GM12878 (cell line): Measurements from ENCODE around the gene STX10. TPM values are rescaled to one million over a fixed set of nuclear protein-coding genes. Genes with fewer than 3 reads are reported as not detected.
A peak's percentile ranks its signal among the peaks of the same experiment; 100 is the strongest.

Experiments
- ATAC-seq: fragments of 200-7000 bp; cut with Tn5 transposase; 3 replicates; pipeline ENCODE4 v1.9.1; 2020; ENCODE audit warnings: mild to moderate bottlenecking, moderate library complexity
- BruUV-seq: library from RNA; stranded (reverse); fragments of 400-500 nt; replicated peaks from 2 replicates; lab custom pipeline; 2021; lab: Mats Ljungman, UMichigan
- CTCF ChIA-PET: fragments of 300-600 bp; sonication (Branson Sonifier 250); formaldehyde crosslinking; extraction: SDS; loops from one replicate; lab custom pipeline; 2021; ENCODE audit warnings: inconsistent platforms; lab: Yijun Ruan, JAX
- POLR2A ChIA-PET: fragments of 350-600 bp; formaldehyde crosslinking; extraction: SDS; loops from one replicate; lab custom pipeline; 2021; ENCODE audit warnings: inconsistent platforms; lab: Charles Lee
- RAD21 ChIA-PET: fragments of 300-600 bp; sonication (Branson Sonifier 250); formaldehyde crosslinking; loops from one replicate; lab custom pipeline; 2023; ENCODE audit warnings: antibody characterized with exemption; ENCODE audit not compliant: unreplicated experiment; lab: Charles Lee
- SMC1A ChIA-PET: fragments of 300-600 bp; sonication (Branson Sonifier 250); formaldehyde crosslinking; loops from one replicate; lab custom pipeline; 2023; ENCODE audit not compliant: unreplicated experiment, uncharacterized antibody; lab: Charles Lee
- DNase-seq: peaks from one replicate; pipeline ENCODE4 v3.0.0-alpha.2; 2011; ENCODE audit warnings: low read depth, low spot score
- FAIRE-seq: peaks from 3 replicates; lab custom pipeline; 2011; peaks lifted over from hg19 to GRCh38; lab: Jason Lieb, UNC
- H2AFZ ChIP-seq: 2 replicates; pipeline ENCODE4 v1.6.0; 2011; ENCODE audit warnings: low read depth, low read length, control low read depth; ENCODE audit not compliant: control insufficient read depth
- H3K27ac ChIP-seq: 2 replicates; pipeline ENCODE4 v1.5.1; 2011; ENCODE audit warnings: control low read depth; ENCODE audit not compliant: control insufficient read depth, insufficient read depth
- H3K27me3 ChIP-seq, 2 experiments: replicated peaks in 1 of 2; 2 replicates each; pipeline versions ENCODE4 v1.6.0 to v1.6.1; 2011; ENCODE audit warnings: low read length in 1 of 2; ENCODE audit not compliant: control insufficient read depth in 2 of 2, insufficient read depth in 2 of 2
- H3K36me3 ChIP-seq, 2 experiments: 2 replicates each; pipeline ENCODE4 v1.5.1; 2011; ENCODE audit warnings: low read length in 1 of 2; ENCODE audit not compliant: control insufficient read depth in 2 of 2, insufficient read depth in 2 of 2
- H3K4me1 ChIP-seq: 2 replicates; pipeline ENCODE4 v1.6.1; 2011; ENCODE audit warnings: mild to moderate bottlenecking, low read length, moderate library complexity, mixed read lengths; ENCODE audit not compliant: control insufficient read depth, insufficient read depth
- H3K4me2 ChIP-seq: 2 replicates; pipeline ENCODE4 v1.6.0; 2011; ENCODE audit warnings: control low read depth; ENCODE audit not compliant: control insufficient read depth, insufficient read depth
- H3K4me3 ChIP-seq: fragments of 200-600 bp; sonication (generic); 2 replicates; pipeline ENCODE4 v1.5.1; 2016
- H3K79me2 ChIP-seq: 2 replicates; pipeline ENCODE4 v1.6.0; 2011; ENCODE audit warnings: low read length; ENCODE audit not compliant: control insufficient read depth, insufficient read depth
- H3K9ac ChIP-seq: 2 replicates; pipeline ENCODE4 v1.8.0; 2011; ENCODE audit warnings: low read length, control low read depth, mixed read lengths; ENCODE audit not compliant: control insufficient read depth, insufficient read depth
- H3K9me3 ChIP-seq: replicated peaks from 3 replicates; pipeline ENCODE4 v1.5.1; 2011; ENCODE audit warnings: mild to moderate bottlenecking, low read length; ENCODE audit not compliant: control insufficient read depth, insufficient read depth
- H4K20me1 ChIP-seq: 2 replicates; pipeline ENCODE4 v1.6.0; 2011; ENCODE audit not compliant: control insufficient read depth, insufficient read depth
- BRCA1 ChIP-seq: IDR thresholded peaks from 2 replicates; pipeline ENCODE4 v1.6.1; 2011; ENCODE audit warnings: low read depth, low read length, improper control_type of control experiment
- EGR1 ChIP-seq, 2 experiments: IDR thresholded peaks; 1 replicate in 1 of 2; 2 replicates in 1 of 2; pipeline ENCODE4 v1.6.1; 2011 to 2012; ENCODE audit warnings: low read depth in 2 of 2, low read length in 2 of 2, borderline replicate concordance in 1 of 2, mild to moderate bottlenecking in 1 of 2, moderate library complexity in 1 of 2
- EP300 ChIP-seq, 2 experiments: fragments of 150-350 bp in 1 of 2; IDR thresholded peaks; 2 replicates each; pipeline ENCODE4 v1.6.1; 2011 to 2012; ENCODE audit warnings: low read depth in 2 of 2, low read length in 2 of 2, borderline replicate concordance in 1 of 2, improper control_type of control experiment in 1 of 2, inconsistent platforms in 1 of 2; ENCODE audit not compliant: control insufficient read depth in 1 of 2
- ESRRA ChIP-seq: IDR thresholded peaks from 2 replicates; pipeline ENCODE4 v1.6.1; 2012; ENCODE audit warnings: mild to moderate bottlenecking, low read length, improper control_type of control experiment
- EZH2 ChIP-seq: IDR thresholded peaks from 2 replicates; pipeline ENCODE4 v1.6.1; 2012; ENCODE audit warnings: low read depth, mild to moderate bottlenecking, control low read depth, inconsistent platforms, low read length, borderline replicate concordance; ENCODE audit not compliant: control insufficient read depth
- HDAC6 ChIP-seq: fragments of 200-600 bp; sonication (generic); IDR thresholded peaks from one replicate; pipeline ENCODE4 v1.8.0; 2017; ENCODE audit warnings: antibody characterized with exemption; ENCODE audit not compliant: unreplicated experiment
- KLF5 ChIP-seq: fragments of 450-650 bp; IDR thresholded peaks from 2 replicates; pipeline ENCODE4 v1.6.1; 2014; ENCODE audit warnings: mild to moderate bottlenecking; ENCODE audit not compliant: partially characterized antibody
- LARP7 ChIP-seq: fragments of 450-650 bp; IDR thresholded peaks from 2 replicates; pipeline ENCODE4 v1.6.1; 2017; ENCODE audit warnings: mild to moderate bottlenecking
- MAX ChIP-seq: IDR thresholded peaks from 2 replicates; pipeline ENCODE4 v1.6.1; 2012; ENCODE audit warnings: low read depth, low read length, improper control_type of control experiment
- MLLT1 ChIP-seq: fragments of 450-650 bp; IDR thresholded peaks from 2 replicates; pipeline ENCODE4 v1.6.1; 2016; ENCODE audit warnings: mild to moderate bottlenecking
- NFIC ChIP-seq: IDR thresholded peaks from 2 replicates; pipeline ENCODE4 v1.6.1; 2012; ENCODE audit warnings: low read depth, mild to moderate bottlenecking, inconsistent platforms, low read length, moderate library complexity
- NFYB ChIP-seq: IDR thresholded peaks from 2 replicates; pipeline ENCODE4 v1.6.1; 2011; ENCODE audit warnings: low read depth, mild to moderate bottlenecking, low read length, improper control_type of control experiment, moderate library complexity; ENCODE audit not compliant: insufficient read depth
- NR2C2 ChIP-seq: IDR thresholded peaks from 2 replicates; pipeline ENCODE4 v1.6.1; 2011; ENCODE audit warnings: borderline replicate concordance, low read depth; ENCODE audit not compliant: control insufficient read depth, insufficient read length
- RELA ChIP-seq: fragments of 450-650 bp; IDR thresholded peaks from 2 replicates; pipeline ENCODE4 v1.8.0; 2014; ENCODE audit warnings: borderline replicate concordance; ENCODE audit not compliant: partially characterized antibody
- RUNX3 ChIP-seq: IDR thresholded peaks from 2 replicates; pipeline ENCODE4 v1.6.1; 2012; ENCODE audit warnings: low read length, inconsistent platforms
- SKIL ChIP-seq: fragments of 450-650 bp; IDR thresholded peaks from 2 replicates; pipeline ENCODE4 v1.6.1; 2017; ENCODE audit warnings: mild to moderate bottlenecking, low read depth, inconsistent platforms; ENCODE audit not compliant: poor library complexity, severe bottlenecking
- SP1 ChIP-seq: IDR thresholded peaks from one replicate; pipeline ENCODE4 v1.6.1; 2011; ENCODE audit warnings: low read depth, low read length
- TCF3 ChIP-seq: IDR thresholded peaks from 2 replicates; pipeline ENCODE4 v1.6.1; 2012; ENCODE audit warnings: low read depth, mild to moderate bottlenecking, low read length, borderline replicate concordance; ENCODE audit not compliant: insufficient read depth
- WGBS: methylation state at CpG from one replicate; pipeline ENCODE4 v1.1.6; 2016; ENCODE audit warnings: low lambda C conversion rate; ENCODE audit not compliant: insufficient replicate concordance, insufficient coverage; ENCODE audit errors: missing lambda C conversion rate; 5-methylcytosine and 5-hydroxymethylcytosine counted together
- in situ Hi-C: fragments of 300-500 bp; cut with MboI; formaldehyde crosslinking; loops from 9 replicates; pipeline ENCODE4 v1.14.3; 2018; ENCODE audit warnings: mixed read lengths
- intact Hi-C: fragments of 100-400 bp; cut with micrococcal nuclease; formaldehyde crosslinking; loops from one replicate; pipeline ENCODE4 v1.14.2; 2022; ENCODE audit not compliant: unreplicated experiment
- polyA plus RNA-seq, 11 experiments: library from polyadenylated mRNA; depleted of rRNA in 4 of 11; unstranded in 6 of 11; stranded (reverse) in 5 of 11; fragments of >200 nt; fragmentation: Nextera tagmentation in 4 of 11; fragmentation: Illumina TruSeq in 1 of 11; extraction: Ambion mirVana in 4 of 11; extraction: Trizol in 1 of 11; gene quantifications; 1 replicate in 1 of 11; 2 replicates in 10 of 11; pipeline versions ENCODE4 v1.2.1 to v1.2.3, GENCODE V29; 2011 to 2016; ENCODE audit warnings: inconsistent platforms in 2 of 11, missing spikeins in 2 of 11, low read depth in 1 of 11
- total RNA-seq, 4 experiments: library from RNA; depleted of rRNA in 3 of 4; stranded (reverse); fragments of >200 nt in 3 of 4; fragmentation: Illumina TruSeq in 1 of 4; extraction: Trizol in 1 of 4; gene quantifications; 2 replicates each; pipeline versions ENCODE4 v1.2.1 to v1.2.3, GENCODE V29; 2013 to 2021

STX10 gene
- total and polyA plus RNA-seq, 10 of the 15 experiments (the other 5 are each of a cell fraction or from before 2014, with no cell fraction given) = 0.56 to 76.1 (median 47.6) TPM

GRCh38 chr19:13118424-13119193, 31.6 kb downstream of the STX10 start:
- Histone ChIP-seq H3K9me3 (no peaks in the 10 kb centered on the region), H3K27me3 (no peaks in the 10 kb centered on the region), H3K36me3 (peaks cover 2 to 7% of the 10 kb centered on the region in 2 experiments; a peak in 3 of 4 replicates), H3K4me2 (peak overlapping the region; percentile 90), H3K27ac (peak overlapping the region; percentile 75), H3K9ac (peak overlapping the region; percentile 67), H3K79me2 (peaks cover 65% of the 10 kb centered on the region), H4K20me1 (peaks cover 10% of the 10 kb centered on the region), H2AFZ (no peak overlapping the region), H3K4me1 (peaks cover 36% of the 10 kb centered on the region), H3K4me3 (peak overlapping the region; percentile 92)
- ChIA-PET CTCF (interaction anchor here (1.0 to 3.0 kb wide), 12 partner anchors 13 to 141 kb away, joined by 3 to 13 read pairs (median 4); no protein-coding TSS in a partner anchor), POLR2A (interaction anchor here (0.6 to 3.8 kb wide), 12 partner anchors 13 to 1779 kb away, joined by 3 to 28 read pairs (median 4); partner anchors contain the start of genes IER2 and STX10), SMC1A (interaction anchor here (1.2 to 1.8 kb wide), 7 partner anchors 14 to 143 kb away, joined by 3 to 7 read pairs (median 6); partner anchors contain the start of genes IER2 and STX10), RAD21 (interaction anchor here (1.0 to 2.2 kb wide), 6 partner anchors 13 to 42 kb away, joined by 4 to 10 read pairs (median 5); partner anchors contain the start of genes IER2 and STX10)
- no TSS peak for BruUV-seq
- ATAC-seq (peak; percentile 8), FAIRE-seq (no peak), DNase-seq (no peak)
- in situ Hi-C loops = no loop called here
- intact Hi-C loops = loop anchor here (2.0 to 5.0 kb wide), 2 partner anchors 32 to 144 kb away; partner anchors contain the start of genes IER2 and STX10
- under 1% methylated on average over 34 of the region's 57 CpGs for WGBS
- TF ChIP-seq NFIC (no peak), NR2C2 (no peak), SKIL (no peak), NFYB (no peak), SP1 (no peak), HDAC6 (no peak), EGR1 (IDR thresholded peaks at IDR 0.05; ENCODE audit: borderline replicate concordance in 1 of 2, low read depth in 2 of 2, low read length in 2 of 2) (peak in 1 of 2 experiments; percentile 95; a peak in 2 of 3 replicates), LARP7 (peak; percentile 29; the same call in 1 of the 2 replicates), TCF3 (no peak), ESRRA (no peak), BRCA1 (no peak), RELA (no peak), KLF5 (no peak), RUNX3 (0 out of 2 replicates have a peak, but pooled peaks have one; percentile 23), MAX (no peak), MLLT1 (0 out of 2 replicates have a peak, but pooled peaks have one; percentile 47), EP300 (IDR thresholded peaks at IDR 0.05; ENCODE audit: borderline replicate concordance in 1 of 2, control insufficient read depth in 1 of 2, low read depth in 2 of 2, low read length in 2 of 2) (no peak), EZH2 (no peak)
